ENCODE data around the gene EVI5. TPM values are rescaled to one million over a fixed set of nuclear protein-coding genes. Genes with fewer than 3 reads are reported as not detected.

The EVI5 gene
- total and polyA plus RNA-seq, 10 of the 15 experiments (the other 5 are each of a cell fraction or from before 2014, with no cell fraction given): 0.27 to 6.8 (median 1.7) TPM

DNA sequence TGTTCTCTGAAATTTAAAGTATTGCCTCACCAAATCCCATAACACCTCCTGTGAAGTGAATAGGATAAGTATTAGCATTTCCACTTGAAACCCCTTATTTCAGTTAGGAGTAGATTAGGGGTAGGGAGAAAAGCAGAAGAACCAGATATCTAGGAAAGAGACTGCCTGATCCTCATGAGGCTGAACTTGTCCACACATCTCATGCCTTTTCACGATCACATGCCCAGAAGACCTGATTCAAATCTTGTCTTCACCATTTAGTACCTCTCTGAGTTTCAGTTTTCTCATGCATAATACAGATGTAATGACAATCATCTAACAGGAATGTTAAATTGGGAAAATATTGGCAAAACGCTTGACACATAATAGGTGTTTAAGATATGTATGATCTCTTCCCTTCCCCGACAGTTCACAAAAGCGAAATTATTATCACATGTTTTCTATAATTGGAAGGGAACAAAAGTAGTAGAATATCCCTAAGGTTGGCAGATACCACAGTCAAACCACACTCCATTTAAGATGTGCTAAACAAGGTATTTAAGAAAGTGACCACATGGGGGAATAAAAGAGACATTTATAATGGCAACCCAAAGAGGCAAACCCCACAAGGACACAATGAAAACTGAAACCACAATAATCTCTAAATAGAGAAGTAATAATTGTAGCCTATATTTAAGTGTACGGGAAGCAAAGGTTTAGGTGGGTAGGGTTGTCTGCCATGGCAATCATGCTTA is 323.4 kb downstream of the EVI5 start (continued):
- TF ChIP-seq, protein P1, sequence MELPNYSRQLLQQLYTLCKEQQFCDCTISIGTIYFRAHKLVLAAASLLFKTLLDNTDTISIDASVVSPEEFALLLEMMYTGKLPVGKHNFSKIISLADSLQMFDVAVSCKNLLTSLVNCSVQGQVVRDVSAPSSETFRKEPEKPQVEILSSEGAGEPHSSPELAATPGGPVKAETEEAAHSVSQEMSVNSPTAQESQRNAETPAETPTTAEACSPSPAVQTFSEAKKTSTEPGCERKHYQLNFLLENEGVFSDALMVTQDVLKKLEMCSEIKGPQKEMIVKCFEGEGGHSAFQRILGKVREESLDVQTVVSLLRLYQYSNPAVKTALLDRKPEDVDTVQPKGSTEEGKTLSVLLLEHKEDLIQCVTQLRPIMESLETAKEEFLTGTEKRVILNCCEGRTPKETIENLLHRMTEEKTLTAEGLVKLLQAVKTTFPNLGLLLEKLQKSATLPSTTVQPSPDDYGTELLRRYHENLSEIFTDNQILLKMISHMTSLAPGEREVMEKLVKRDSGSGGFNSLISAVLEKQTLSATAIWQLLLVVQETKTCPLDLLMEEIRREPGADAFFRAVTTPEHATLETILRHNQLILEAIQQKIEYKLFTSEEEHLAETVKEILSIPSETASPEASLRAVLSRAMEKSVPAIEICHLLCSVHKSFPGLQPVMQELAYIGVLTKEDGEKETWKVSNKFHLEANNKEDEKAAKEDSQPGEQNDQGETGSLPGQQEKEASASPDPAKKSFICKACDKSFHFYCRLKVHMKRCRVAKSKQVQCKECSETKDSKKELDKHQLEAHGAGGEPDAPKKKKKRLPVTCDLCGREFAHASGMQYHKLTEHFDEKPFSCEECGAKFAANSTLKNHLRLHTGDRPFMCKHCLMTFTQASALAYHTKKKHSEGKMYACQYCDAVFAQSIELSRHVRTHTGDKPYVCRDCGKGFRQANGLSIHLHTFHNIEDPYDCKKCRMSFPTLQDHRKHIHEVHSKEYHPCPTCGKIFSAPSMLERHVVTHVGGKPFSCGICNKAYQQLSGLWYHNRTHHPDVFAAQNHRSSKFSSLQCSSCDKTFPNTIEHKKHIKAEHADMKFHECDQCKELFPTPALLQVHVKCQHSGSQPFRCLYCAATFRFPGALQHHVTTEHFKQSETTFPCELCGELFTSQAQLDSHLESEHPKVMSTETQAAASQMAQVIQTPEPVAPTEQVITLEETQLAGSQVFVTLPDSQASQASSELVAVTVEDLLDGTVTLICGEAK (IDR thresholded peaks at IDR 0.05; ENCODE audit: borderline replicate concordance): no peak
- TF ChIP-seq NFIC (IDR thresholded peaks at IDR 0.05; ENCODE audit: low read depth, low read length): 0 out of 2 replicates have a peak, but pooled peaks have one; percentile 18
- TF ChIP-seq RELA (IDR thresholded peaks at IDR 0.05; ENCODE audit: borderline replicate concordance, partially characterized antibody): no peak
- TF ChIP-seq POU2F2 (IDR thresholded peaks at IDR 0.05; ENCODE audit: borderline replicate concordance, low read depth, low read length): no peak
- TF ChIP-seq, protein P2, sequence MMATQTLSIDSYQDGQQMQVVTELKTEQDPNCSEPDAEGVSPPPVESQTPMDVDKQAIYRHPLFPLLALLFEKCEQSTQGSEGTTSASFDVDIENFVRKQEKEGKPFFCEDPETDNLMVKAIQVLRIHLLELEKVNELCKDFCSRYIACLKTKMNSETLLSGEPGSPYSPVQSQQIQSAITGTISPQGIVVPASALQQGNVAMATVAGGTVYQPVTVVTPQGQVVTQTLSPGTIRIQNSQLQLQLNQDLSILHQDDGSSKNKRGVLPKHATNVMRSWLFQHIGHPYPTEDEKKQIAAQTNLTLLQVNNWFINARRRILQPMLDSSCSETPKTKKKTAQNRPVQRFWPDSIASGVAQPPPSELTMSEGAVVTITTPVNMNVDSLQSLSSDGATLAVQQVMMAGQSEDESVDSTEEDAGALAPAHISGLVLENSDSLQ (IDR thresholded peaks at IDR 0.05): no peak
- TF ChIP-seq, protein P3, sequence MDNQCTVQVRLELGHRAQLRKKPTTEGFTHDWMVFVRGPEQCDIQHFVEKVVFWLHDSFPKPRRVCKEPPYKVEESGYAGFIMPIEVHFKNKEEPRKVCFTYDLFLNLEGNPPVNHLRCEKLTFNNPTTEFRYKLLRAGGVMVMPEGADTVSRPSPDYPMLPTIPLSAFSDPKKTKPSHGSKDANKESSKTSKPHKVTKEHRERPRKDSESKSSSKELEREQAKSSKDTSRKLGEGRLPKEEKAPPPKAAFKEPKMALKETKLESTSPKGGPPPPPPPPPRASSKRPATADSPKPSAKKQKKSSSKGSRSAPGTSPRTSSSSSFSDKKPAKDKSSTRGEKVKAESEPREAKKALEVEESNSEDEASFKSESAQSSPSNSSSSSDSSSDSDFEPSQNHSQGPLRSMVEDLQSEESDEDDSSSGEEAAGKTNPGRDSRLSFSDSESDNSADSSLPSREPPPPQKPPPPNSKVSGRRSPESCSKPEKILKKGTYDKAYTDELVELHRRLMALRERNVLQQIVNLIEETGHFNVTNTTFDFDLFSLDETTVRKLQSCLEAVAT (IDR thresholded peaks at IDR 0.05): 0 out of 2 replicates have a peak, but pooled peaks have one; percentile 68
- TF ChIP-seq NR2F1 (conservative IDR thresholded peaks at IDR 0.05): 0 out of 2 replicates have a peak, but pooled peaks have one; percentile 19
- TF ChIP-seq HDGF (IDR thresholded peaks at IDR 0.05): no peak
- no peak for TF ChIP-seq CREB1 (IDR thresholded peaks at IDR 0.05; ENCODE audit: low read depth)
- TF ChIP-seq SMAD1 (IDR thresholded peaks at IDR 0.05; ENCODE audit: low read depth, partially characterized antibody): no peak
- no peak for TF ChIP-seq ASH2L (IDR thresholded peaks at IDR 0.05; ENCODE audit: borderline replicate concordance, low read depth)
- TF ChIP-seq JUNB (IDR thresholded peaks at IDR 0.05): no peak
- TF ChIP-seq, protein P4, sequence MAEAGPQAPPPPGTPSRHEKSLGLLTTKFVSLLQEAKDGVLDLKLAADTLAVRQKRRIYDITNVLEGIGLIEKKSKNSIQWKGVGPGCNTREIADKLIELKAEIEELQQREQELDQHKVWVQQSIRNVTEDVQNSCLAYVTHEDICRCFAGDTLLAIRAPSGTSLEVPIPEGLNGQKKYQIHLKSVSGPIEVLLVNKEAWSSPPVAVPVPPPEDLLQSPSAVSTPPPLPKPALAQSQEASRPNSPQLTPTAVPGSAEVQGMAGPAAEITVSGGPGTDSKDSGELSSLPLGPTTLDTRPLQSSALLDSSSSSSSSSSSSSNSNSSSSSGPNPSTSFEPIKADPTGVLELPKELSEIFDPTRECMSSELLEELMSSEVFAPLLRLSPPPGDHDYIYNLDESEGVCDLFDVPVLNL (IDR thresholded peaks at IDR 0.05; ENCODE audit: low read depth, low read length): no peak
- no peak for TF ChIP-seq RFX5 (IDR thresholded peaks at IDR 0.05; ENCODE audit: low read depth, low read length)
- no peak for TF ChIP-seq MYC (IDR thresholded peaks at IDR 0.05; ENCODE audit: insufficient read depth, insufficient read length, insufficient replicate concordance, low read length, severe bottlenecking)
- TF ChIP-seq NBN (IDR thresholded peaks at IDR 0.05): no peak
- TF ChIP-seq, protein P5, sequence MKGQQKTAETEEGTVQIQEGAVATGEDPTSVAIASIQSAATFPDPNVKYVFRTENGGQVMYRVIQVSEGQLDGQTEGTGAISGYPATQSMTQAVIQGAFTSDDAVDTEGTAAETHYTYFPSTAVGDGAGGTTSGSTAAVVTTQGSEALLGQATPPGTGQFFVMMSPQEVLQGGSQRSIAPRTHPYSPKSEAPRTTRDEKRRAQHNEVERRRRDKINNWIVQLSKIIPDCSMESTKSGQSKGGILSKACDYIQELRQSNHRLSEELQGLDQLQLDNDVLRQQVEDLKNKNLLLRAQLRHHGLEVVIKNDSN (IDR thresholded peaks at IDR 0.05; ENCODE audit: borderline replicate concordance, extremely low read length, insufficient read depth, low read depth, low read length): no peak
- no peak for TF ChIP-seq SMARCA5 (IDR thresholded peaks at IDR 0.05)
- TF ChIP-seq SREBF1 (IDR thresholded peaks at IDR 0.05; ENCODE audit: low read length): no peak
- TF ChIP-seq ZNF217 (IDR thresholded peaks at IDR 0.05): peak; percentile 76
- TF ChIP-seq GABPA (IDR thresholded peaks at IDR 0.05; ENCODE audit: low read depth): no peak
